ENCODE data around the gene FAM120A. TPM values are rescaled to one million over a fixed set of nuclear protein-coding genes. Genes with fewer than 3 reads are reported as not detected.

FAM120A gene
- total and polyA plus RNA-seq, 7 donors, result 37.9 to 126 (median 70.1) TPM

- TF ChIP-seq, protein P1, sequence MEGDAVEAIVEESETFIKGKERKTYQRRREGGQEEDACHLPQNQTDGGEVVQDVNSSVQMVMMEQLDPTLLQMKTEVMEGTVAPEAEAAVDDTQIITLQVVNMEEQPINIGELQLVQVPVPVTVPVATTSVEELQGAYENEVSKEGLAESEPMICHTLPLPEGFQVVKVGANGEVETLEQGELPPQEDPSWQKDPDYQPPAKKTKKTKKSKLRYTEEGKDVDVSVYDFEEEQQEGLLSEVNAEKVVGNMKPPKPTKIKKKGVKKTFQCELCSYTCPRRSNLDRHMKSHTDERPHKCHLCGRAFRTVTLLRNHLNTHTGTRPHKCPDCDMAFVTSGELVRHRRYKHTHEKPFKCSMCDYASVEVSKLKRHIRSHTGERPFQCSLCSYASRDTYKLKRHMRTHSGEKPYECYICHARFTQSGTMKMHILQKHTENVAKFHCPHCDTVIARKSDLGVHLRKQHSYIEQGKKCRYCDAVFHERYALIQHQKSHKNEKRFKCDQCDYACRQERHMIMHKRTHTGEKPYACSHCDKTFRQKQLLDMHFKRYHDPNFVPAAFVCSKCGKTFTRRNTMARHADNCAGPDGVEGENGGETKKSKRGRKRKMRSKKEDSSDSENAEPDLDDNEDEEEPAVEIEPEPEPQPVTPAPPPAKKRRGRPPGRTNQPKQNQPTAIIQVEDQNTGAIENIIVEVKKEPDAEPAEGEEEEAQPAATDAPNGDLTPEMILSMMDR (IDR thresholded peaks at IDR 0.05), result no peak
- ATAC-seq (no peak), DNase-seq (no peak)
- H3K9me3 ChIP-seq, result no peaks in the 10 kb centered on the region
- H3K4me1 ChIP-seq, result peaks cover 14% of the 10 kb centered on the region
- H3K27ac ChIP-seq, result no peak overlapping the region
- peaks cover 2 to 81% of the 10 kb centered on the region in 2 donors for H3K36me3 ChIP-seq (ENCODE audit: insufficient read depth in 1 of 2, low read depth in 1 of 2)
- no peaks in the 10 kb centered on the region for H3K27me3 ChIP-seq (ENCODE audit: insufficient read depth in 3 of 3, low read length in 2 of 3)
- WGBS, 3 donors, result 85 to 88% (median 87%) methylated on average over 1 of the region's 1 CpG
- no peak overlapping the region for H3K4me3 ChIP-seq
- intact Hi-C loops (cut with DNase I), result no loop called here
Observed at GRCh38 chr9:93552923-93553322, 101.4 kb downstream of the FAM120A start.

DNA sequence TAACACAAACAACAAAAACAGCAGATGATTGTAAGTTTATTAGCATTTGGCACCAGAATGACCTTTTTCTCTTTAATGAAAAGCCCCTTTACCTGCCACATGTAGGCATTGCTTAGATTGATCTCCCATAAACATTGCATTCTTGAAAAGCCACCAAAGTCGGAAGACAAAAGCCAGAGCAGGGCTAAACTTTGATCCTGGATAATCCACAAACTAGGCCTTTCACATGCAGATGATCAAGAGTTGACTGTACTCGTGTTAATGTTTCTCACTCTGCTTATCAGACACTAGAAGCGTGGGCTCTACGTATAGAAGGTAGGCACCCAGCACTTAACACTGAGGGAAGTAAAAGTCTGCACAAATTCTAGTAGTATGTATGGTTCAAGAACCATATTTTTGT is 103.9 kb downstream of the FAM120A start:
- WGBS, 3 donors, result 77 to 79% (median 79%) methylated on average over 4 of the region's 4 CpGs
- Histone ChIP-seq H3K9me3 (no peaks in the 10 kb centered on the region), H3K36me3 (ENCODE audit: insufficient read depth in 1 of 2, low read depth in 1 of 2) (peaks cover 5 to 96% of the 10 kb centered on the region in 2 donors), H3K4me1 (no peaks in the 10 kb centered on the region), H3K4me3 (no peak overlapping the region), H3K27me3 (ENCODE audit: insufficient read depth in 3 of 3, low read length in 2 of 3) (no peaks in the 10 kb centered on the region), H3K27ac (no peak overlapping the region)
- intact Hi-C loops (cut with DNase I), result no loop called here
- TF ChIP-seq, protein P1 (IDR thresholded peaks at IDR 0.05), result no peak
- DNase-seq (no peak), ATAC-seq (no peak)

DNA sequence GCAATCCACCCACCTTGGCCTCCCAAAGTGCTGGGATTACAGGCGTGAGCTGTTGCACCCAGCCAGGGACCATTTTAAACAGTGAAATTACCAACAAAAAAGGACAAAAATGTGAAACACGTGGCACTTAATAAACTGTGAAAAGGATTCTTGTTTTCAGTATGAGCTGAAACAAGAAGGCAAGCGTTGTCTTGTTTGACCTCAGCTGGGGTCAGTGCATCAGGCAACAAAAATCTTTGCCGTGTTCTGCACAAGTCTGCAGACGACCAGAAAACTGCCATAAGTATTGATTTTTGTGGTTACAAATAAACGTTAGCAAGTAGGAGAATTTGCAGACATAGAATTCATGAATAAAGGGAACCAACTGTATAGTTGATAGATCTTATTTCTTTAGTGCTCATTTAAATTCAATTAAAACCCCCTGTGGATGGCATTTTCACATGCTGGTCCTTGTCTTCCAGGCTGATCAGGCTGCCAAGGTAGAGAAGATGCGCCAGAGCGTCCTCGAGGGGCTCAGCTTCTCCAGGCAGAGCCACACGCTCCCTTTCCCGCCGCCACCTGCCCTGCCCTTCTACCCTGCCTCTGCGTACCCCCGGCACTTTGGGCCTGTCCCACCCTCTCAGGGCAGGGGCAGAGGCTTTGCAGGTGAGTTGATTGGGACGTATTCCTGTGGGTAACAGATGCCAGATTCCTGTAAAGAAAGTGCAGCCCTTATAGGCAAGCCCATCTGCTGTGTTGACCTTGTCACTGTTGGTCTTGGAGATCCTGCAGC is 106.1 kb downstream of the FAM120A start:
- 83 to 94% (median 86%) methylated on average over 15 of the region's 15 CpGs for WGBS, 3 donors
- H3K36me3 ChIP-seq (ENCODE audit: insufficient read depth in 1 of 2, low read depth in 1 of 2), result peaks cover 8 to 96% of the 10 kb centered on the region in 2 donors
- no peak overlapping the region for H3K4me3 ChIP-seq
- no peak overlapping the region for H3K27ac ChIP-seq
- H3K4me1 ChIP-seq, result no peaks in the 10 kb centered on the region
- no peak for DNase-seq
- no peak for ATAC-seq
- TF ChIP-seq, protein P1 (IDR thresholded peaks at IDR 0.05), result no peak
- intact Hi-C loops (cut with DNase I), result no loop called here
- H3K27me3 ChIP-seq (ENCODE audit: insufficient read depth in 3 of 3, low read length in 2 of 3), result no peaks in the 10 kb centered on the region
- no peaks in the 10 kb centered on the region for H3K9me3 ChIP-seq

GRCh38 chr9:93558503-93558902 is 107.0 kb downstream of the FAM120A start:
- H3K9me3 ChIP-seq, result no peaks in the 10 kb centered on the region
- no peak overlapping the region for H3K4me3 ChIP-seq
- 79 to 88% (median 85%) methylated on average over 12 to 14 of the region's 14 CpGs for WGBS, 3 donors
- intact Hi-C loops (cut with DNase I), result no loop called here
- no peaks in the 10 kb centered on the region for H3K27me3 ChIP-seq (ENCODE audit: insufficient read depth in 3 of 3, low read length in 2 of 3)
- DNase-seq (no peak), ATAC-seq (no peak)
- H3K4me1 ChIP-seq, result no peaks in the 10 kb centered on the region
- TF ChIP-seq, protein P1 (IDR thresholded peaks at IDR 0.05), result no peak
- H3K36me3 ChIP-seq (ENCODE audit: insufficient read depth in 1 of 2, low read depth in 1 of 2), result peaks cover 11 to 96% of the 10 kb centered on the region in 2 donors
- H3K27ac ChIP-seq, result no peak overlapping the region

Measured in psoas muscle (tissue), 8 donors.